GM06990 (cell line): ENCODE data around the gene SPEM3.

Source experiments
- DNase-seq: peaks from one replicate; pipeline ENCODE4 v3.0.0-alpha.2; 2011; ENCODE audit not compliant: insufficient read length; ENCODE audit errors: extremely low read depth
- H3K27me3 ChIP-seq: replicated peaks from 2 replicates; pipeline ENCODE4 v1.6.0; 2011; ENCODE audit warnings: low read length; ENCODE audit not compliant: control insufficient read depth, insufficient read depth
- H3K36me3 ChIP-seq: 2 replicates; pipeline ENCODE4 v1.5.1; 2011; ENCODE audit warnings: low read length; ENCODE audit not compliant: control insufficient read depth, insufficient read depth
- H3K4me3 ChIP-seq: replicated peaks from 2 replicates; pipeline ENCODE4 v1.5.1; 2011; ENCODE audit warnings: low read depth, mild to moderate bottlenecking, control low read depth, low read length
- CTCF ChIP-seq: IDR thresholded peaks from 2 replicates; pipeline ENCODE4 v1.5.1; 2011; ENCODE audit warnings: low read length, control low read depth, mild to moderate bottlenecking, inconsistent platforms; ENCODE audit not compliant: insufficient read depth, poor library complexity, severe bottlenecking

The SPEM3 gene

DNA sequence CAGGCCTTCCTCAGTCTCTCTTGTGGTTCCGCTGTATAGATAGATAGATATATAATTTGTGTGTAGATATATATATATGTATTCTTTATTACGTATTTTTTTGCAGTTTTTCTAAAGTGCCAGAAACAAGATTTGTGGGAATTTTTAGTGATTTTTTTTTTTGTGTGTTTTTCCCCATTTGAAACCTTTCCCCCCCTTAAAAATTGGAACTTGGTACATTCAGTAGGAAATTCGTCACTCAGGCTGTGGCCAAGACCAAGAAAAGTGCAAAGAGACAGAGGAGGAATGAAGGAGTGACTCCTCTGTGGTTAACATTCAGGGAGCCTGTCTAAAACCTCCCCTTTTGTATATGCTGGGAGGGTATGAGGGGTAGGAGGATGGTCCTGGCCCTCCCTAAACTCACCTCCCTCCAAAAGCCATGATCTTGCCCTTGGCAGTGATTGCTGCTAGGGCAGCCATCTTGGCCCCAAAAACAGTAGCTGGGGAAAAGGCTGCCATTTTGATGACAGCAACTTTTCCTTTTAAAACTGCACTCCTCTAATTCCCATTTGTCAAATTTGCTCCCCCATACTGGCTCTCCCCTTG, 31.4 kb downstream of the SPEM3 start:
- Histone ChIP-seq H3K4me3 (no peak overlapping the region), H3K27me3 (no peaks in the 10 kb centered on the region), H3K36me3 (peaks cover 2% of the 10 kb centered on the region)
- no peak for TF ChIP-seq CTCF
- no peak for DNase-seq

- Histone ChIP-seq H3K27me3 (no peaks in the 10 kb centered on the region), H3K36me3 (peaks cover 2% of the 10 kb centered on the region), H3K4me3 (no peak overlapping the region)
- TF ChIP-seq CTCF, result no peak
- no peak for DNase-seq
Measured at GRCh38 chr17:7460850-7461660, 32.4 kb downstream of the SPEM3 start.

GRCh38 chr17:7462474-7463371, 34.1 kb downstream of the SPEM3 start:
- H3K36me3 ChIP-seq, result peaks cover 4% of the 10 kb centered on the region
- TF ChIP-seq CTCF, result no peak
- H3K4me3 ChIP-seq, result no peak overlapping the region

GRCh38 chr17:7463372-7463846, 34.8 kb downstream of the SPEM3 start:
- no peaks in the 10 kb centered on the region for H3K27me3 ChIP-seq
- H3K4me3 ChIP-seq, result no peak overlapping the region
- H3K36me3 ChIP-seq, result peaks cover 4% of the 10 kb centered on the region
- DNase-seq, result no peak
- TF ChIP-seq CTCF, result no peak

More at GRCh38 chr17:7462474-7463371, 34.1 kb downstream of the SPEM3 start:
- no peak for DNase-seq
- no peaks in the 10 kb centered on the region for H3K27me3 ChIP-seq

- DNase-seq, result no peak
- no peaks in the 10 kb centered on the region for H3K27me3 ChIP-seq
- no peak overlapping the region for H3K4me3 ChIP-seq
- no peak for TF ChIP-seq CTCF
- peaks cover 4% of the 10 kb centered on the region for H3K36me3 ChIP-seq
Measured at GRCh38 chr17:7464081-7464480, 35.4 kb downstream of the SPEM3 start.
